Type B pancreatic cell (in vitro differentiated cells): ENCODE measurements around the gene PPM1B. TPM values are rescaled to one million over a fixed set of nuclear protein-coding genes. Genes with fewer than 3 reads are reported as not detected.
"Not testable (repeated sequence)": the region's sequence is repeated elsewhere in the genome, so short reads cannot be mapped to it uniquely, and the experiment has no call there.

Experiments
- DNase-seq: peaks from one replicate; pipeline ENCODE4 v3.0.0; 2021; ENCODE audit warnings: mixed read lengths; ENCODE audit not compliant: unreplicated experiment; ENCODE audit errors: extremely low spot score
- H3K27ac Mint-ChIP-seq: 2 replicates; pipeline ENCODE4 v1.8.0; 2021; ENCODE audit warnings: mild to moderate bottlenecking, mixed read lengths
- H3K27me3 Mint-ChIP-seq: 2 replicates; pipeline ENCODE4 v1.8.0; 2021; ENCODE audit warnings: mixed read lengths
- H3K36me3 Mint-ChIP-seq: 2 replicates; pipeline ENCODE4 v1.8.0; 2021; ENCODE audit warnings: mixed read lengths
- H3K4me1 Mint-ChIP-seq: one replicate; pipeline ENCODE4 v1.8.0; 2021; ENCODE audit warnings: mixed read lengths; ENCODE audit not compliant: unreplicated experiment
- H3K4me3 Mint-ChIP-seq: 2 replicates; pipeline ENCODE4 v1.8.0; 2021; ENCODE audit warnings: mild to moderate bottlenecking, mixed read lengths
- H3K9me3 Mint-ChIP-seq: 2 replicates; pipeline ENCODE4 v1.8.0; 2021; ENCODE audit warnings: mixed read lengths
- total RNA-seq: library from RNA; stranded (reverse); gene quantifications from 2 replicates; pipeline ENCODE4 v1.2.1, GENCODE V29; 2021; ENCODE audit warnings: low replicate concordance
- TF ChIP-seq, protein P1 (sequence below): fragments of 200-600 bp; sonication (generic); conservative IDR thresholded peaks from 2 replicates; pipeline ENCODE4 v1.5.0; 2021; ENCODE audit warnings: antibody characterized with exemption, mild to moderate bottlenecking

Gene PPM1B
- total RNA-seq, 1 donor from 2014 or later: 42.5 TPM

GRCh38 chr2:44167908-44168680 lies 581 bp upstream of the PPM1B start:
- H3K9me3 Mint-ChIP-seq: peaks cover 5% of the 10 kb centered on the region
- H3K4me1 Mint-ChIP-seq: peaks cover 22% of the 10 kb centered on the region
- DNase-seq: peak; percentile 96
- peak overlapping the region; percentile 99 for H3K4me3 Mint-ChIP-seq
- peaks cover 8% of the 10 kb centered on the region for H3K36me3 Mint-ChIP-seq
- peak overlapping the region; percentile 99 for H3K27ac Mint-ChIP-seq
- TF ChIP-seq, protein P1, sequence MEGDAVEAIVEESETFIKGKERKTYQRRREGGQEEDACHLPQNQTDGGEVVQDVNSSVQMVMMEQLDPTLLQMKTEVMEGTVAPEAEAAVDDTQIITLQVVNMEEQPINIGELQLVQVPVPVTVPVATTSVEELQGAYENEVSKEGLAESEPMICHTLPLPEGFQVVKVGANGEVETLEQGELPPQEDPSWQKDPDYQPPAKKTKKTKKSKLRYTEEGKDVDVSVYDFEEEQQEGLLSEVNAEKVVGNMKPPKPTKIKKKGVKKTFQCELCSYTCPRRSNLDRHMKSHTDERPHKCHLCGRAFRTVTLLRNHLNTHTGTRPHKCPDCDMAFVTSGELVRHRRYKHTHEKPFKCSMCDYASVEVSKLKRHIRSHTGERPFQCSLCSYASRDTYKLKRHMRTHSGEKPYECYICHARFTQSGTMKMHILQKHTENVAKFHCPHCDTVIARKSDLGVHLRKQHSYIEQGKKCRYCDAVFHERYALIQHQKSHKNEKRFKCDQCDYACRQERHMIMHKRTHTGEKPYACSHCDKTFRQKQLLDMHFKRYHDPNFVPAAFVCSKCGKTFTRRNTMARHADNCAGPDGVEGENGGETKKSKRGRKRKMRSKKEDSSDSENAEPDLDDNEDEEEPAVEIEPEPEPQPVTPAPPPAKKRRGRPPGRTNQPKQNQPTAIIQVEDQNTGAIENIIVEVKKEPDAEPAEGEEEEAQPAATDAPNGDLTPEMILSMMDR: no peak
- H3K27me3 Mint-ChIP-seq: no peaks in the 10 kb centered on the region

DNA sequence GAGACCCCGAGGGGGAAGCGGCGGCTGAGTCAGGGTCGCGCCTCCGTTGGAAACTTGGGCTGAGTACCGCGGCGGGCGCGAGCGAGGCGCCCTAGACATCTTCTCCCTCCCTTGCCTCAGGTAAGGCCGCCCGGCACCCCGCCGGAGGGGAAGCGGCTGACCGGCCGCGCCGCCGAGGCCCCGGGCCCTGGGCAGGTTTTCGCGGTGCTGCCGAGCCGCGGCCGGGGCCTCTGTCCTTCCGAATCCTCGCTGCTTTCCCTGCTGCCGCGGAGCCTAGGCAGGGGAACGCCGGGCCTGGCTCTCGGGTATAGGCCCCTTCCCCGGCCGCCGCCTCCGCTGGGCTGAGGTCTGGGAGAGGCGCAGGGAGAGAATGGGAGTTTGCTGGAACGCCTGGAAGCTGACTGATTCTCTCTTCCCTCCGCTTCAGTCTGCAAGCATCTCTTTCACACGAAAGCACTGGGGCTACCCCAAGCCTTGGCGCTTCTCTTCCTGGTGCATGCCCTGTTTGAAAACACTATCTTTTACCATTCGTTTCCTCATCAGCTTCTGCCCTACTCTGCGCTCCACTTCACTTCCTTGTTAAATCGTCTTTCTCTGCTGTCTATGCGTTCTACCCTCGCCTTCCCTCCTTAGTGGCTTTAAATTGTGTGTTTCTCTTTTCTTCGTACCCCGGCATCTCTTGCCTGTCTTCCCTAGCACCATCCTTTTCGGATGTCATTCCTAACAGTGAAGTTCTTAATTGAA lies 652 bp downstream of the PPM1B start:
- Mint-ChIP-seq H3K27me3 (no peaks in the 10 kb centered on the region), H3K36me3 (peaks cover 10% of the 10 kb centered on the region), H3K9me3 (peaks cover 5% of the 10 kb centered on the region), H3K4me3 (peak overlapping the region; percentile 99), H3K27ac (peak overlapping the region; percentile 99), H3K4me1 (peaks cover 24% of the 10 kb centered on the region)
- peak; percentile 71 for DNase-seq
- TF ChIP-seq, protein P1: no peak

DNA sequence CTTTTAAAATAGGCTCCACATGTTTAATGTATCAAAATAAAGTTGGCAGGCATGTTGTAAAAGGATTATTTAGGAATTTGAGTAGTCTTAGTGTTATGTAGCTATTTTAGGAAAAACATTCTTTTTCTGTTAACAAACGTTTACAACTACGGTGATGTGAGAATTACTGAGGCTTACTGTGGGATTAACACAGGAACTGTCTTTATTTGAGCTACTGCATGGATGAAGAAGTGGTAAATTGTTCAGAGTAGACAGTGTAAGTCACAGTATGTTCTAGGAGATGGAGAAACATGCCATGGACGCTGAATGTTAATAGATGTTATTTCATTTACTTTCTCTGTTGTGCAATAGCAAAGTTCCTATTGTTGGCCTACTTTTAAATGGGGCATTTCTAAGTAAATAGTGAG lies 1.6 kb downstream of the PPM1B start:
- Mint-ChIP-seq H3K27ac (peak overlapping the region; percentile 94), H3K9me3 (peaks cover 5% of the 10 kb centered on the region), H3K27me3 (no peaks in the 10 kb centered on the region), H3K4me3 (peak overlapping the region; percentile 95), H3K36me3 (peaks cover 12% of the 10 kb centered on the region), H3K4me1 (peaks cover 29% of the 10 kb centered on the region)
- TF ChIP-seq, protein P1: no peak
- no peak for DNase-seq

DNA sequence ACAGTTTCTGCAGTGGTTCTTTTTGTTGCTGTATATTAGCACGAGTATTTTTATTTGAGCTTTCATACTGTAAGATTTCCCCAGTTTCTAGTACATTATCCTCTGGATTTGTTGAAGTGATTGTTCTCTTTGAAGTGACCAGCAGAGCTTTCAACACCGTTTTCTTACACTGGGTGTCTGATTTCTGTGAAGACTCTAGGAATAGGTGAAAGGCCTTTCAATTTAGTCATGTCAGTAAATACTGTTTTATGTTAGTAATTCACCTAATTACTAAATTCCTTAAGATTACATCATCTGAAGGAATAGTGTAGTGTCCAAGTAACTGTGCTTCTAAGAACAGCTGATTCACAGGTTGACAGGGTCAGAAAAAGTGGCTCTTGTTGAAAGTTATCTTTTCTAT lies 2.3 kb downstream of the PPM1B start:
- DNase-seq: no peak
- peaks cover 12% of the 10 kb centered on the region for H3K36me3 Mint-ChIP-seq
- peaks cover 5% of the 10 kb centered on the region for H3K9me3 Mint-ChIP-seq
- H3K27ac Mint-ChIP-seq: peak overlapping the region; percentile 94
- TF ChIP-seq, protein P1: no peak
- no peaks in the 10 kb centered on the region for H3K27me3 Mint-ChIP-seq
- peak overlapping the region; percentile 95 for H3K4me3 Mint-ChIP-seq
- peaks cover 31% of the 10 kb centered on the region for H3K4me1 Mint-ChIP-seq

- peak overlapping the region; percentile 95 for H3K4me3 Mint-ChIP-seq
- peaks cover 35% of the 10 kb centered on the region for H3K4me1 Mint-ChIP-seq
- H3K36me3 Mint-ChIP-seq: peaks cover 12% of the 10 kb centered on the region
- not testable (repeated sequence) for H3K9me3 Mint-ChIP-seq, DNase-seq, H3K27me3 Mint-ChIP-seq
- peak overlapping the region; percentile 24 for H3K27ac Mint-ChIP-seq
Measured at GRCh38 chr2:44171442-44171841, 2.8 kb downstream of the PPM1B start.

GRCh38 chr2:44172576-44172975 lies 3.9 kb downstream of the PPM1B start:
- peaks cover 8% of the 10 kb centered on the region for H3K36me3 Mint-ChIP-seq
- H3K27me3 Mint-ChIP-seq: no peaks in the 10 kb centered on the region
- H3K9me3 Mint-ChIP-seq: peaks cover 1% of the 10 kb centered on the region
- H3K4me1 Mint-ChIP-seq: peaks cover 33% of the 10 kb centered on the region
- H3K27ac Mint-ChIP-seq: no peak overlapping the region
- TF ChIP-seq, protein P1: no peak
- no peak overlapping the region for H3K4me3 Mint-ChIP-seq
- DNase-seq: no peak
